Natural killer cell (primary cell): Measurements from ENCODE around the gene SLC25A11. TPM values are rescaled to one million over a fixed set of nuclear protein-coding genes. Genes with fewer than 3 reads are reported as not detected.

ENCODE experiments used
- ATAC-seq, 3 donors: fragments of 150-1000 bp in 2 of 3; fragments of 200-7000 bp in 1 of 3; cut with Tn5 transposase; 1 replicate in 1 of 3; 2 replicates in 2 of 3; pipeline ENCODE4 v1.10.0; 2021; ENCODE audit warnings: mild to moderate bottlenecking in 2 of 3, moderate library complexity in 2 of 3
- DNase-seq, 2 donors: peaks; one replicate each; pipeline versions ENCODE4 v3.0.0 to v3.0.0-alpha.2; 2013 to 2021; ENCODE audit warnings: mixed read lengths in 1 of 2
- H3K27ac ChIP-seq: one replicate; pipeline ENCODE4 v1.5.1; 2013; ENCODE audit warnings: mild to moderate bottlenecking, low read length
- H3K27me3 ChIP-seq: one replicate; pipeline ENCODE4 v1.6.1; 2013; ENCODE audit warnings: low read length; ENCODE audit not compliant: control insufficient read depth, insufficient read depth
- H3K36me3 ChIP-seq: one replicate; pipeline ENCODE4 v1.6.1; 2013; ENCODE audit warnings: low read length; ENCODE audit not compliant: control insufficient read depth, insufficient read depth
- H3K4me1 ChIP-seq: one replicate; pipeline ENCODE4 v1.6.1; 2013; ENCODE audit warnings: low read length; ENCODE audit not compliant: control insufficient read depth, insufficient read depth
- H3K4me3 ChIP-seq: one replicate; pipeline ENCODE4 v1.5.1; 2013; ENCODE audit warnings: low read length
- H3K9me3 ChIP-seq: one replicate; pipeline ENCODE4 v1.6.1; 2013; ENCODE audit warnings: low read length; ENCODE audit not compliant: control insufficient read depth, insufficient read depth
- H3K27ac Mint-ChIP-seq, 2 donors: one replicate each; pipeline ENCODE4 v1.8.0; 2022; ENCODE audit warnings: mild to moderate bottlenecking in 2 of 2, mixed read lengths in 2 of 2, moderate library complexity in 1 of 2
- H3K27me3 Mint-ChIP-seq, 2 donors: one replicate each; pipeline ENCODE4 v1.8.0; 2022; ENCODE audit warnings: low read depth in 2 of 2, mixed read lengths in 2 of 2
- H3K36me3 Mint-ChIP-seq: one replicate; pipeline ENCODE4 v1.8.0; 2022; ENCODE audit warnings: mixed read lengths
- H3K4me1 Mint-ChIP-seq, 2 donors: one replicate each; pipeline ENCODE4 v1.8.0; 2022; ENCODE audit warnings: mixed read lengths in 2 of 2
- H3K4me3 Mint-ChIP-seq: one replicate; pipeline ENCODE4 v1.8.0; 2022; ENCODE audit warnings: mild to moderate bottlenecking, moderate library complexity, mixed read lengths
- H3K9me3 Mint-ChIP-seq, 2 donors: one replicate each; pipeline ENCODE4 v1.8.0; 2022; ENCODE audit warnings: mixed read lengths in 2 of 2
- WGBS: methylation state at CpG from one replicate; pipeline ENCODE4 v1.1.7; 2013; ENCODE audit warnings: missing lambda C conversion rate; ENCODE audit not compliant: insufficient coverage; 5-methylcytosine and 5-hydroxymethylcytosine counted together
- intact Hi-C: fragments of 100-400 bp; cut with micrococcal nuclease; formaldehyde crosslinking; loops from one replicate; pipeline ENCODE4 v1.14.2; 2022
- total RNA-seq, 4 donors: library from RNA; stranded (reverse); fragments of 120-200 nt in 1 of 4; gene quantifications; one replicate each; pipeline versions ENCODE4 v1.2.3 to v1.2.4, GENCODE V29; 2013 to 2022
- TF ChIP-seq, protein P1 (sequence below): fragments of 200-600 bp; IDR thresholded peaks from one replicate; pipeline ENCODE4 v1.8.0; 2022; ENCODE audit warnings: antibody characterized with exemption

The SLC25A11 gene
- total RNA-seq, 3 donors from 2014 or later (not counting 1 experiment from before 2014, with no cell fraction given) = 34.7 to 47.5 (median 42.5) TPM

DNA sequence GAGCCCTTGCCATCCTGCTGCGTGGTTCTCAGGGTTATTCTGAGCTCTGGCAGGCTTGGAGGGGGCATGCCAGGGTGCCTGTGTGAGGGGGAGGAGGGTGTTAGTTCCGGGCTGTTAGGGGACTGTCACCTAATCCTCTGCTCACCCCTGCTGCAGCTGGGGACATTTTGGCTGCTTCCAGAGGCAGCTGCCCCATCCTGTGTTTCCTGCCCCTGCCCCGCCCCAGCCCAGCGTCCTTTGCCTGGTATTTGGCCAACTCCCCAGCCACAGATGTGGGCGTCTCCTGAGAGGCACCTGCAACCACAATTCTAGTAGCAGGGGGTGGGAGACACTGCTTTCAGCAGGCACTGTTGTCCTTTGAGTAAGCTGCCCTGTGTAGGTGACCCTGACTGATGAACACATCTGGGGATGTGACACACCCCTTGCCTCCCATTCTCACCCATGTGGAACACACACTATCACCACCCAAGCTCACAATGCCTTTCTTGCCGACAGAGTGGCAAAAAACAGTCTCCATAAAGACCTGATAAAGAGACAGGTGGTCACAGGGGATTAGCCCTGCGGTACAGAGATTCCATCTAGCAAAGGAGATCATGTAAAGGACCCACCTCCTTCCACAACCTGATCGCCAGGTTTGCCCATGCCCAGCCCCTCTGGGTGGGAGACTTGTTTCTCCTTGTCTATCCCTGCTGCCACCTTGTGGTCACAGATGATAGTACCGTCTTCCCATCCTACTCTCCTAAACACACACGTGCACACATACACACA, 36.6 kb downstream of the SLC25A11 start, which contains the start of gene CHRNE:
TSS of gene CHRNE (minus strand) at position 48 of the 768 bp plus-strand sequence. CDS start at position 13, 35 bp downstream.
- Mint-ChIP-seq H3K4me1 (peaks cover 37 to 41% of the 10 kb centered on the region in 2 donors), H3K27ac (peak within 1 kb of the TSS; percentile 93 to 94), H3K27me3 (no peaks in the 10 kb centered on the region), H3K4me3 (peak within 1 kb of the TSS; percentile 83), H3K36me3 (no peaks in the 10 kb centered on the region), H3K9me3 (no peaks in the 10 kb centered on the region)
- Histone ChIP-seq H3K4me3 (peak within 1 kb of the TSS; percentile 13), H3K27ac (peak within 1 kb of the TSS; percentile 88), H3K36me3 (no peaks in the 10 kb centered on the region), H3K9me3 (no peaks in the 10 kb centered on the region), H3K4me1 (peaks cover 56% of the 10 kb centered on the region), H3K27me3 (peaks cover 10% of the 10 kb centered on the region)
- ATAC-seq (peak; percentile 57 to 71 (median 57)), DNase-seq (peak; percentile 64 to 92)
- intact Hi-C loops = loop anchor here (2.0 to 5.0 kb wide), 3 partner anchors 64 to 106 kb away; partner anchors contain the start of genes CAMTA2, PSMB6 and SPAG7
- TF ChIP-seq, protein P1, sequence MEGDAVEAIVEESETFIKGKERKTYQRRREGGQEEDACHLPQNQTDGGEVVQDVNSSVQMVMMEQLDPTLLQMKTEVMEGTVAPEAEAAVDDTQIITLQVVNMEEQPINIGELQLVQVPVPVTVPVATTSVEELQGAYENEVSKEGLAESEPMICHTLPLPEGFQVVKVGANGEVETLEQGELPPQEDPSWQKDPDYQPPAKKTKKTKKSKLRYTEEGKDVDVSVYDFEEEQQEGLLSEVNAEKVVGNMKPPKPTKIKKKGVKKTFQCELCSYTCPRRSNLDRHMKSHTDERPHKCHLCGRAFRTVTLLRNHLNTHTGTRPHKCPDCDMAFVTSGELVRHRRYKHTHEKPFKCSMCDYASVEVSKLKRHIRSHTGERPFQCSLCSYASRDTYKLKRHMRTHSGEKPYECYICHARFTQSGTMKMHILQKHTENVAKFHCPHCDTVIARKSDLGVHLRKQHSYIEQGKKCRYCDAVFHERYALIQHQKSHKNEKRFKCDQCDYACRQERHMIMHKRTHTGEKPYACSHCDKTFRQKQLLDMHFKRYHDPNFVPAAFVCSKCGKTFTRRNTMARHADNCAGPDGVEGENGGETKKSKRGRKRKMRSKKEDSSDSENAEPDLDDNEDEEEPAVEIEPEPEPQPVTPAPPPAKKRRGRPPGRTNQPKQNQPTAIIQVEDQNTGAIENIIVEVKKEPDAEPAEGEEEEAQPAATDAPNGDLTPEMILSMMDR = peak; percentile 80
- WGBS = 0% methylated on average over 10 of the region's 10 CpGs

DNA sequence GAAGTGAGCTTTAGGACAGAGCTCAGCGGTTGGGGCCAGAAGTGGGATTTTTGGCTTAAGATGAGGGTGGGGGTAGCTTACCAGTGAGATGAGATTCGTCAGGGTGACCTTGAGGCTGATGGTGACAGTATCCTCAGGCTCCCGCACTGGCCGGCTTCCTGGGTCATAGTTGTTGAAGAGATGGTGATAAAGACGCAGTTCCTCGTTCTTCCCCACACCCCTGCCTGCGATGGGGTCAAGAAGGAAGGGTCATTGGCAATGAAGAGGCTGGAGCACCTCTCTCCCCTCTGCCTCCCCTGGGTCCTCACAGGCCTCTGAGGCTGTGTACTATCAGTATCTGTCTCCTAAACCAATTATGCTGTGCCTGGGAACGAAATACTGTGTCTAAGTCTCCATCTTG, 37.3 kb downstream of the SLC25A11 start:
- Mint-ChIP-seq H3K4me3 (peak overlapping the region; percentile 83), H3K36me3 (no peaks in the 10 kb centered on the region), H3K27ac (peak overlapping the region; percentile 93 to 94), H3K27me3 (no peaks in the 10 kb centered on the region), H3K4me1 (peaks cover 37 to 42% of the 10 kb centered on the region in 2 donors), H3K9me3 (no peaks in the 10 kb centered on the region)
- DNase-seq = no peak
- intact Hi-C loops = loop anchor here (2.0 to 5.0 kb wide), 3 partner anchors 64 to 105 kb away; partner anchors contain the start of genes CAMTA2, PSMB6 and SPAG7
- peak in 2 of 3 donors; percentile 0 for ATAC-seq
- 59% methylated on average over 8 of the region's 8 CpGs for WGBS
- peaks cover 58% of the 10 kb centered on the region for H3K4me1 ChIP-seq
- H3K27ac ChIP-seq = peak overlapping the region; percentile 88
- peaks cover 10% of the 10 kb centered on the region for H3K27me3 ChIP-seq
- H3K4me3 ChIP-seq = no peak overlapping the region
- TF ChIP-seq, protein P1 = no peak
- no peaks in the 10 kb centered on the region for H3K9me3 ChIP-seq
- H3K36me3 ChIP-seq = no peaks in the 10 kb centered on the region

DNA sequence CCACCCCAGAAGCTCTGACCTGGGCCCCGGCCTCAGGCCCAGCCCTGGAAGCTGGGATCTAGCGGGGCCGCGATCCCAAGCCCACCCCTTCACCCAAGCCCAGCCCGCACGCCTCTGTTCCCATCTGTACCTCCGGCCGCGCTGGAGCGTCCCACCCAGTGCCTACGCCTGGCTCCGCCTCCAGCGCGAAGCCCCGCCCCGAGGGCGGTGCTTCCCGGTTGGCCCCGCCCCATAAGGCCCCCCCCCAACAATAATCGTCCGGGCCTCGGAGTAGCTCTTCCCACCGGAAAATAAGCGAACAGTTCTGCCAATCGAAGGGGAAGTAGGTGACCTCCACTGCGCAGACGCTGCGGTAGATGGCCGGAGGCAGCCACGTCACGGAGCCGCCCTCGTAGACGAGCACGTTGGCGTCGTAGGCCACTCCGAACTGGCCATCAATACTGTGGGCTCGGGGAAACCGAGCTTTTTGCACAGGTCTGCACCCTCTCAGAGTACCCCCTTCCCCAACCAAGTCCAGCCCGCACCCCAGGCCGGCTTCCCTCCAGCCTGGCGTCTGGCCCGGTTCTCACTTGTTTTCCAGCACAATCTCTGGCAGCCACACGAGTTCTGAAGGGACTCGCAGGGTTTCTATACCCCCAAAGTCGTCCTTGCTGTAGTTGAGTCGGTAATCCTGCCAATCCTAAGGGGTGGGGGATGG, 38.0 kb downstream of the SLC25A11 start:
- peaks cover 3% of the 10 kb centered on the region for H3K36me3 ChIP-seq
- ATAC-seq = peak; percentile 15 to 46 (median 30)
- intact Hi-C loops = loop anchor here (2.0 to 5.0 kb wide), 4 partner anchors 43 to 104 kb away; partner anchors contain the start of genes CAMTA2, PSMB6 and SPAG7
- TF ChIP-seq, protein P1 = no peak
- peak overlapping the region; percentile 28 for H3K4me3 ChIP-seq
- H3K4me1 Mint-ChIP-seq = peaks cover 37 to 42% of the 10 kb centered on the region in 2 donors
- H3K4me1 ChIP-seq = peaks cover 58% of the 10 kb centered on the region
- H3K36me3 Mint-ChIP-seq = no peaks in the 10 kb centered on the region
- peaks cover 10% of the 10 kb centered on the region for H3K27me3 ChIP-seq
- H3K27ac ChIP-seq = peak overlapping the region; percentile 88
- H3K27ac Mint-ChIP-seq = peak overlapping the region; percentile 93 to 94
- WGBS = 41% methylated on average over 48 of the region's 48 CpGs
- no peaks in the 10 kb centered on the region for H3K27me3 Mint-ChIP-seq
- peak; percentile 52 to 55 for DNase-seq
- peak overlapping the region; percentile 83 for H3K4me3 Mint-ChIP-seq
- no peaks in the 10 kb centered on the region for H3K9me3 ChIP-seq
- no peaks in the 10 kb centered on the region for H3K9me3 Mint-ChIP-seq
